Measurements from ENCODE around the gene GPR151. TPM values are rescaled to one million over a fixed set of nuclear protein-coding genes. Genes with fewer than 3 reads are reported as not detected.

The GPR151 gene
- total RNA-seq, 1 donor from 2014 or later = not detected

GRCh38 chr5:146507428-146507827, 8.6 kb downstream of the GPR151 start:
- Mint-ChIP-seq H3K4me1 (ENCODE audit: low read depth, unreplicated experiment) (no peaks in the 10 kb centered on the region), H3K36me3 (ENCODE audit: low read depth, unreplicated experiment) (peaks cover 12% of the 10 kb centered on the region), H3K27me3 (ENCODE audit: low read depth, unreplicated experiment) (no peaks in the 10 kb centered on the region), H3K9me3 (ENCODE audit: unreplicated experiment) (no peaks in the 10 kb centered on the region), H3K4me3 (ENCODE audit: unreplicated experiment) (no peak overlapping the region), H3K27ac (ENCODE audit: unreplicated experiment) (no peak overlapping the region)
- Histone ChIP-seq H3K36me3 (ENCODE audit: insufficient read depth, low read length) (peaks cover 55% of the 10 kb centered on the region), H3K4me3 (ENCODE audit: insufficient read depth, low read depth, low read length) (no peak overlapping the region), H3K9me3 (ENCODE audit: insufficient read depth, low read depth, low read length) (no peaks in the 10 kb centered on the region), H3K4me1 (ENCODE audit: insufficient read depth, low read length) (no peaks in the 10 kb centered on the region), H3K27me3 (ENCODE audit: insufficient read depth, low read length) (no peaks in the 10 kb centered on the region), H3K27ac (ENCODE audit: low read depth, low read length) (no peak overlapping the region), H2AFZ (ENCODE audit: low read depth, low read length) (no peak overlapping the region), H3K9ac (ENCODE audit: low read length) (no peak overlapping the region), H4K20me1 (ENCODE audit: insufficient read depth, low read length) (no peaks in the 10 kb centered on the region), H3K79me2 (ENCODE audit: insufficient read depth, low read length) (no peaks in the 10 kb centered on the region), H3K4me2 (ENCODE audit: low read length) (no peak overlapping the region)
- no peak for DNase-seq (ENCODE audit: low read depth)
- FAIRE-seq = no peak
- TF ChIP-seq CTCF (IDR thresholded peaks at IDR 0.05; ENCODE audit: insufficient read depth, low read depth, low read length) = no peak
- no peak for TF ChIP-seq EZH2 (IDR thresholded peaks at IDR 0.05; ENCODE audit: insufficient read depth, low read length)

- H3K27me3 Mint-ChIP-seq (ENCODE audit: low read depth, unreplicated experiment) = no peaks in the 10 kb centered on the region
- H3K79me2 ChIP-seq (ENCODE audit: insufficient read depth, low read length) = peaks cover 18% of the 10 kb centered on the region
- H3K9me3 Mint-ChIP-seq (ENCODE audit: unreplicated experiment) = no peaks in the 10 kb centered on the region
- no peak for FAIRE-seq
- H3K4me1 Mint-ChIP-seq (ENCODE audit: low read depth, unreplicated experiment) = no peaks in the 10 kb centered on the region
- H3K4me3 Mint-ChIP-seq (ENCODE audit: unreplicated experiment) = no peak overlapping the region
- no peak overlapping the region for H3K4me2 ChIP-seq (ENCODE audit: low read length)
- no peaks in the 10 kb centered on the region for H3K4me1 ChIP-seq (ENCODE audit: insufficient read depth, low read length)
- no peaks in the 10 kb centered on the region for H3K27me3 ChIP-seq (ENCODE audit: insufficient read depth, low read length)
- no peak overlapping the region for H3K27ac ChIP-seq (ENCODE audit: low read depth, low read length)
- H3K9ac ChIP-seq (ENCODE audit: low read length) = no peak overlapping the region
- H3K4me3 ChIP-seq (ENCODE audit: insufficient read depth, low read depth, low read length) = no peak overlapping the region
- peaks cover 10% of the 10 kb centered on the region for H3K36me3 Mint-ChIP-seq (ENCODE audit: low read depth, unreplicated experiment)
- H4K20me1 ChIP-seq (ENCODE audit: insufficient read depth, low read length) = peaks cover 11% of the 10 kb centered on the region
- peaks cover 26% of the 10 kb centered on the region for H3K36me3 ChIP-seq (ENCODE audit: insufficient read depth, low read length)
- no peak for TF ChIP-seq EZH2 (IDR thresholded peaks at IDR 0.05; ENCODE audit: insufficient read depth, low read length)
- no peak for TF ChIP-seq CTCF (IDR thresholded peaks at IDR 0.05; ENCODE audit: insufficient read depth, low read depth, low read length)
- H3K27ac Mint-ChIP-seq (ENCODE audit: unreplicated experiment) = no peak overlapping the region
- no peak for DNase-seq (ENCODE audit: low read depth)
- no peak overlapping the region for H2AFZ ChIP-seq (ENCODE audit: low read depth, low read length)
- no peaks in the 10 kb centered on the region for H3K9me3 ChIP-seq (ENCODE audit: insufficient read depth, low read depth, low read length)
Observed at GRCh38 chr5:146499680-146500079, 16.3 kb downstream of the GPR151 start.

- Mint-ChIP-seq H3K4me1 (ENCODE audit: low read depth, unreplicated experiment) (no peaks in the 10 kb centered on the region), H3K4me3 (ENCODE audit: unreplicated experiment) (no peak overlapping the region), H3K27ac (ENCODE audit: unreplicated experiment) (no peak overlapping the region), H3K9me3 (ENCODE audit: unreplicated experiment) (no peaks in the 10 kb centered on the region), H3K27me3 (ENCODE audit: low read depth, unreplicated experiment) (no peaks in the 10 kb centered on the region), H3K36me3 (ENCODE audit: low read depth, unreplicated experiment) (peaks cover 7% of the 10 kb centered on the region)
- H3K4me3 ChIP-seq (ENCODE audit: insufficient read depth, low read depth, low read length) = no peak overlapping the region
- no peaks in the 10 kb centered on the region for H3K4me1 ChIP-seq (ENCODE audit: insufficient read depth, low read length)
- peaks cover 11% of the 10 kb centered on the region for H4K20me1 ChIP-seq (ENCODE audit: insufficient read depth, low read length)
- TF ChIP-seq EZH2 (IDR thresholded peaks at IDR 0.05; ENCODE audit: insufficient read depth, low read length) (no peak), CTCF (IDR thresholded peaks at IDR 0.05; ENCODE audit: insufficient read depth, low read depth, low read length) (no peak)
- H3K27ac ChIP-seq (ENCODE audit: low read depth, low read length) = no peak overlapping the region
- DNase-seq (ENCODE audit: low read depth) (no peak), FAIRE-seq (no peak)
- H3K9ac ChIP-seq (ENCODE audit: low read length) = no peak overlapping the region
- H2AFZ ChIP-seq (ENCODE audit: low read depth, low read length) = no peak overlapping the region
- H3K79me2 ChIP-seq (ENCODE audit: insufficient read depth, low read length) = peaks cover 17% of the 10 kb centered on the region
- H3K9me3 ChIP-seq (ENCODE audit: insufficient read depth, low read depth, low read length) = no peaks in the 10 kb centered on the region
- no peak overlapping the region for H3K4me2 ChIP-seq (ENCODE audit: low read length)
- no peaks in the 10 kb centered on the region for H3K27me3 ChIP-seq (ENCODE audit: insufficient read depth, low read length)
- H3K36me3 ChIP-seq (ENCODE audit: insufficient read depth, low read length) = peaks cover 21% of the 10 kb centered on the region
Observed at GRCh38 chr5:146494656-146495055, 21.3 kb downstream of the GPR151 start.

Data from astrocyte (in vitro differentiated cells and primary cell).